Activated CD4-positive, alpha-beta T cell treated with anti-CD3 and anti-CD28 coated beads, Interleukin-2, amount 50 U/mL, for 24 hours (primary cell): ENCODE data around the gene SIAH3.
"Not testable (repeated sequence)": the region's sequence is repeated elsewhere in the genome, so short reads cannot be mapped to it uniquely, and the experiment has no call there.

Source experiments
- DNase-seq, 2 donors: peaks; one replicate each; pipeline ENCODE4 v3.0.0-alpha.2; 2020; ENCODE audit warnings: low read depth in 1 of 2, low spot score in 1 of 2

The SIAH3 gene

GRCh38 chr13:45783346-45784043, 68.1 kb downstream of the SIAH3 start:
- no peak for DNase-seq

GRCh38 chr13:45782327-45783045, 69.1 kb downstream of the SIAH3 start:
- DNase-seq: no peak

GRCh38 chr13:45781553-45782326, 69.8 kb downstream of the SIAH3 start:
- no peak for DNase-seq

- no peak for DNase-seq
These were observed 71.7 kb downstream of the SIAH3 start for GRCh38 chr13:45779901-45780300.

- DNase-seq: no peak
These were observed 72.7 kb downstream of the SIAH3 start for GRCh38 chr13:45778882-45779281.

GRCh38 chr13:45776748-45777147, 74.8 kb downstream of the SIAH3 start:
- no peak for DNase-seq

- no peak for DNase-seq
These were observed 76.1 kb downstream of the SIAH3 start for GRCh38 chr13:45775401-45775963.

GRCh38 chr13:45773944-45774343, 77.6 kb downstream of the SIAH3 start:
- DNase-seq: no peak

GRCh38 chr13:45773236-45773635, 78.3 kb downstream of the SIAH3 start:
- no peak for DNase-seq

GRCh38 chr13:45770886-45771285, 80.7 kb downstream of the SIAH3 start:
- no peak for DNase-seq

- DNase-seq: no peak
These were observed 82.7 kb downstream of the SIAH3 start for GRCh38 chr13:45768656-45769479.

GRCh38 chr13:45765464-45765863, 86.1 kb downstream of the SIAH3 start:
- no peak for DNase-seq

- no peak for DNase-seq
These were observed 88.1 kb downstream of the SIAH3 start for GRCh38 chr13:45763419-45763818.

- not testable (repeated sequence) for DNase-seq
These were observed 94.0 kb downstream of the SIAH3 start for GRCh38 chr13:45757589-45757988.

- not testable (repeated sequence) for DNase-seq
These were observed 95.1 kb downstream of the SIAH3 start for GRCh38 chr13:45756498-45756897.

GRCh38 chr13:45752510-45752909, 99.0 kb downstream of the SIAH3 start:
- no peak for DNase-seq

GRCh38 chr13:45751885-45752284, 99.7 kb downstream of the SIAH3 start:
- DNase-seq: no peak

- DNase-seq: no peak
These were observed 101.0 kb downstream of the SIAH3 start for GRCh38 chr13:45750566-45750965.

- DNase-seq: no peak
These were observed 102.4 kb downstream of the SIAH3 start for GRCh38 chr13:45748941-45749759.

- DNase-seq: no peak
These were observed 104.5 kb downstream of the SIAH3 start for GRCh38 chr13:45747071-45747470.
